ENCODE measurements around the gene SPAG17.

DNA sequence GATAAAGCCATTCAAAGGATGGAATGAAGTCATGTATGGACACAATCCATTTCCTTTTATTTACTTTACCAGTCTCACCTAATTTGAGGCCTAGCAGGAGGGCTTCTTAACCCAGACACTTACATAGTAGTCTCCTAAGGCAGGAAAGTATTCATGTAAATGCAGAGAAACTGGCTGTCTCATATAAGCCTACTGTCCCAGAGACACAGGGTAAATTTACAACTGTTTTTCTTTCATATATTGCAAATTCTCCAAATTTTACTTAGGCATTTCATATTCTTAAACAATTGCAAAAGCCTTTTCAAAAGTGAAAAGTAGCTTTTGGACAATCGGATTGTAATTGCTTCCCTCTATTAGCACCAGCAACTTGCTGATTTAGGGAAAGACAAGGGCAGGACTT lies 29.9 kb downstream of the SPAG17 start:
- no peak for TF ChIP-seq CTCF (optimal IDR thresholded peaks at IDR 0.05 in 1 of 3, IDR thresholded peaks at IDR 0.05 in 1 of 3, conservative IDR thresholded peaks at IDR 0.05 in 1 of 3; ENCODE audit: extremely low read depth in 1 of 3, insufficient read depth in 2 of 3, low read length in 3 of 3)
- TF ChIP-seq EZH2 (IDR thresholded peaks at IDR 0.05; ENCODE audit: low read length): no peak
